CD4-positive, alpha-beta T cell treated with Interleukin-4 for 1 hour (primary cell): ENCODE data around the gene RTL10.

Source experiments
- DNase-seq, 2 donors: peaks; one replicate each; pipeline ENCODE4 v3.0.0-alpha.2; 2020 to 2022

Gene RTL10

GRCh38 chr22:19859861-19860510, 5.3 kb upstream of the RTL10 start:
- no peak for DNase-seq

DNA sequence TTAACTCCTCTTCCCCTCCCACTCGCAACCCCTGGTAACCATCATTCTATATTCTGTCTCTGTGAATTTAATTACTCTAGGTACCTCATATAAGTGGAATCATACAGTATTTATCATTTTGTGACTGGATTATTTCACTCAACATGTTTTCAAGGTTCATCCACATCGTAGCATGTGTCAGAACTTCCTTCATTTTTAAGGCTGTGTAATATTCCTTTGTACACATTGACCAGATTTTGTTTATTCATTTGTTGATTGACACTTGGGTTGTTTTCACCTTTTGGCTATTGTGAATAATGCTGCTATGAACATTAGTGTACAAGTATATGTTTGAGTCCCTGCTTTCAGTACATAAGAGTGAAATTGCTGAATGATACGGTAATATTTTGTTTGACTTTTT, 2.7 kb upstream of the RTL10 start:
- no peak for DNase-seq

DNA sequence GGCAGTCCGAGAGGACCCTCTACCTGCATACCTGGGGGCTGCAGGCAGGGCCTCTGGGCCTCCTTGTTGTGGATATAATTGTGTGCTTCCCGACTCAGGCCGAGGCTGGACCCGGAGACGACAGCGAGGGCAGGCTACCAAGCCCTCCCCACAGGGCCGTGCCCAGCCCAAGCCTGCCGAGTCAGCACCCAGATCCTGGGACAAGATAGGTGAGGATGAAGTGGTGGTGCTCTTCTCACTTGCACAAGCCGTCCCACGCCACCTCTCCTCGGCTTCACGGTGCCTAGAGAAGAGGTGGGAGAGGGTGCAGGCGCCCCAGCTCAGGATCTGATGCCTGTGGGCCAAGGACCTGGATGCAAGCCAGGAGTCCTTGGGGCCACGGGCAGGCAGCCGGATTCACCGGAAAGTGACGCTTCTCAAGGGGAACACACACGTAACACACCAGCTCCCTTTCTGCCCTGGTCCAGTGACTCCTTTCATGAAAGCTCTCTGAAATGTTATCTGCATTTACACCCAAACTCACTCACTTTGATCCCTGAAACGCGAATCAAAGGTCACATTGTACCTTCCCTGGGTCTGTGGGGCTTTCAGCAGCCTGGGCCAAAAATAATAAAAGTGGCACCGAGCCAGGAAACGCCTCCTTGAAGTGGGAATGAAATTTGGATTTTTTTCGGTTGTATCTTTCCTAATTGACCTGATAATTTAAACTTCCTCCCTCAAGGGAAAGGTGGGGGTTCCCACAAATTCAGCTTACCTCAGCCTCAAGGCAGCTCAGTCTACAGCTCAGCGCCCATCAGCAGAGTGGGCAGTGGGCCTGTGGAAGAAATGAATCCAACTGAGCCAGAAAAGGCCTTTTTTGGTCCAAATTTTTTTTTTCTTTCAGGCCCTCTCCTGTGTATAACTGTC, 1.1 kb upstream of the RTL10 start:
- DNase-seq, result peak; percentile 70 to 72

DNA sequence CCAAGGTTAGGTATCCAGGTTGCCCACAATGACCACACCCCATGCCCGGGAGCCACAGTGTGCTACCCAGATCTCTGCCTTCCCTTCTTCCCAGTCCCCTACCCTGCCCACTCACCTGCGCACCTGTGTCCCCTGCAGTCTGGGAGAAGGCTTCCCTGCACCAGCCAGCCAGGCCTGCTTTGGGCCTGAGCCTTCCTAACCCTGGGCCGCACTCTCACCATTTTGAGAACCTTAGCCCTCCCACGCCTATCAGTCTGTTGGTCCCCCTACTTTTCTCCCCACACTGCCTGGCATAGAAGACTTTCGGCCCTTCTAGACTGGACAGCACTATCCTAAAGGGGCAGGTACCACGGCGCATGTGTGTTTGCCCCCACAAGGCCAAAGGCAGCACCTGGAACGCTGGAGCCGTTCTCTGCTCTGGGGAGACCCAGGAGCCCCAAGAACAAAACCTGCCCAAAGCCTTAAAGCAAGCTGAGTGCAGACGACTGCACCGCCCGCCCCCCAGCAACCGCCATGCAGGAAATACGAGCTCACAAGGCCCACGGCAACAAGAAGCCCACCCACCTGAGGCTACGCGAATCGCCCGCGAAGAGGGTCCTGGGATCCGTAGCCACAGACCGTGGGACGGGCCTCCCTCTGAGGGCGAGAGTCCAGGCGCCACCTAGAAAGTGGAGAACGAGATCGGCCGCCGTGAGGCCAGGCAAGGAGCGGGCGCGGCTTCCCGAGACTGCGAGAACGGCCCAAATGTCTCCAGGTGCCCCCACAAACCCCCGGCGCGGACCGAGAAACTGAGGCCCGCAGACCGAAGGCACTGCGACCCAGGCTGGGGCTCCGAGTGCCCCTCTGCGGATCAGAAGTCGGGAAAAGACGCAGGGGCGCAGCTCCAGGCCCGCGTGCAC, 546 bp downstream of the RTL10 start:
- peak in 1 of 2 donors; percentile 16 for DNase-seq

- DNase-seq, result no peak
These were observed 1.4 kb downstream of the RTL10 start for GRCh38 chr22:19853058-19853878.

DNA sequence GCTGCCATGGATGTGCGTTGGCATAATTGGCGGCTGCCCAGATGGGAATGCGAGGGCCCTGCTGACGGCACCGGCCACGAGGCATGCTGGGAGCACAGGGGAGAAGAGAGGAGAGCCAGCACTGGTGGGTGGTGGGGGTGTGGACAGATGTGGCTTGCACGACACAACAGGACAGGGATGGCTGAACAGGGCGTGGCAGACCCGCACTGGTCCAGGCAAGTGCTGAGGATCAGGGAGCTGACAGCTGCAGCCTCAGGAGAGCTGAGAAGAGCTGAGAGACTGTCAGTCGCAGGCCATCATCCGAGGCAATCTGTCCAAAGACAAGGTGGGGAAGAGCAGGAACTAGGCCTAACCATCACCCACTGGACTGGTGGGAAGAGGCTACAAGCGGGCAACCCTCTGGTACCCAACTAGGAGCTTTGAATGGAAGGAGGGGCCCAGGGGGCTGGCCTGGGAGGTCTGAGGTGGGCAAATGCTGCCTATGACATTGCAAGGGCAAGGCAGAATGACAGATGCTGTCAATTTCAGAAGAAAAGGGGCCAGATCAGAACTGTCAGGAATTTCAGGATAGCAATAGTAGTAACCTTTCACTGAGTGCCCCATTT, 2.4 kb downstream of the RTL10 start:
- DNase-seq, result no peak

GRCh38 chr22:19851291-19852176, 3.1 kb downstream of the RTL10 start:
- no peak for DNase-seq

GRCh38 chr22:19850763-19851109, 3.9 kb downstream of the RTL10 start:
- DNase-seq, result no peak

DNA sequence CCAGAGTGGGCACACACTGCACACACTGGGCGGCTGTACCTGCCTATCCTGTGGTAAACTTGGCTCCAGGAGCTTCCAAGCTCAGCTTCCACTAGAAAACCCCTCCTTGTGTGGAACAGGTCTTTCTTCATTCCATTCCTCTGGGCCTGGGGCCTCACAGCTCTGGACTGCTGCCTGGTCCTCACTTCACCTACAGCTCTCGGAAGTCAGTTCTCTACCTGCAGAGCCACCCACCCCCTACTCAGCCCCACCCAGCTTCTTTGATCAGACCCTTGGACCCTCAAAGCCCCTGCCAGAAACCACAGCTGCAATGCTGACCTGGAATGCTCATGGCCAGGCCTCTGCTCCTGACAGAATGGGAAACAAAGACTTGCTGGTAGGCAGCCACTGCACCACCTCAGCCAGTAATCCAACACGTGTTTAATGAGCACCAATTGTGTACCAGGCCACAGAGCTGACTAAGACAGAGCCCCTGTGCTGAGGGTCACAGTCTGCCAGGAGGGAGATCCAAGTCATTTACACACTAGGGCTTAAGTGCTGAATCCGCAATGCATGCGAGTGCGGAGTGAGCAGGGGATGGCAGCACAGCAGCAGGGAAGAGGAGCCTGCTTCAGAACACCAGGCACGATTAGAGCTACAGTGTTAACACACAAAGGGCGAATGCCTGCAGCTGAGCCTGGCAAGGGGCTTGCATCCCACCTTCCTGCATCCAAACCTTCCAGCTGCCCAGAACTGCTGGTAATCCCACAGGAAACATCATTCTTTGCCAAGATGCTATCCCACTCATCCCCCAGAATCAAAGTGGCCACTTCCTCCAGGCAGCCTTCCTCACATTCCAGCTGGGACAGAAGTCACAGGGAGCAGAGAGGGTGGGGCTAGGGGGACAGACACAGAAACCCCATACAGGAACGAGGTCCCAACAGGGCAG, 4.6 kb downstream of the RTL10 start:
- no peak for DNase-seq

DNA sequence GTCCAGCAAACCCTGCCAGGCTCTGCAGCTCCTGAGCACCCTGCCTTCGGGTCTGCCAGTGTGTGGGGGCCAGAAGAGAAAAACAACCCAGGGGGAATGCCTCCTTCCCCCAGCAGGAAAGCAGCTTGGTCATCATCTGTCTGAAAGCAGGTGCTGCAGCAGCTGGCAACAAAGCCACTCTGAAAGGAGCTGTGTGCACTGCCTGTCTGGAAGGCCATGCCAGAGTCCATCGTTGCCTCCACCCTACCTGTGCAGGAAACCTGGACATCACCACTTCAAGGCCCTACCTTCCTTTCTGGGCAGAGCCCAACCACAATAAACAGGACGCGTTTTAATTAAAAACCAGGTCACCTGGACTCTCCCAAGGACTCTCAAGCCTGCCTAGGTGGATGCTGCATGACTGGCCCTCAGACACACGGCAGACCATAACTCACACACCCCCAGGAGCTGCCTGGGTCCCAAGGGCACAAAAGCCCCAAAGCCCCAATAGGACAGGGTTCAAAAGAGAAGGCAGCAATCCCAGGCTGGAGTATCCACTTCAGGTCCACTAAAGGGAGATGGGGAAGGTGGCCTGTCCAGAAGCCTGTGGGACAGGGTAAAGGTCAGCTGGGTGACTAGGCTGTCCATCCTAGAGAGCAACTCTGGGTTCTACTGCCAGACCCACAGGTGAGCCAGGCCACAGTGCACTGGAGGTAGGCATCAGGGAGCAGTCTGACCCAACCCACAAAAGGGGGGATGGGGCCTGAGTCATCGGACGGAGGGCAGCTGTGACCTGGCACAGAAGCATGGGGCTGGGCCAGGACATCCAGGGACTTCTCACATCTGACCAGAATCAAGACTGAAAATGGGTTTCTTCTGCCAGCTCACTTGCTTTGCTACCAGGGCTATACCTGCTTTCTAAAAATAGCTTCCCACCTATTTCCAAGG, 6.1 kb downstream of the RTL10 start:
- no peak for DNase-seq

GRCh38 chr22:19847345-19847632, 7.4 kb downstream of the RTL10 start:
- no peak for DNase-seq

GRCh38 chr22:19846620-19847344, 7.9 kb downstream of the RTL10 start:
- no peak for DNase-seq

DNA sequence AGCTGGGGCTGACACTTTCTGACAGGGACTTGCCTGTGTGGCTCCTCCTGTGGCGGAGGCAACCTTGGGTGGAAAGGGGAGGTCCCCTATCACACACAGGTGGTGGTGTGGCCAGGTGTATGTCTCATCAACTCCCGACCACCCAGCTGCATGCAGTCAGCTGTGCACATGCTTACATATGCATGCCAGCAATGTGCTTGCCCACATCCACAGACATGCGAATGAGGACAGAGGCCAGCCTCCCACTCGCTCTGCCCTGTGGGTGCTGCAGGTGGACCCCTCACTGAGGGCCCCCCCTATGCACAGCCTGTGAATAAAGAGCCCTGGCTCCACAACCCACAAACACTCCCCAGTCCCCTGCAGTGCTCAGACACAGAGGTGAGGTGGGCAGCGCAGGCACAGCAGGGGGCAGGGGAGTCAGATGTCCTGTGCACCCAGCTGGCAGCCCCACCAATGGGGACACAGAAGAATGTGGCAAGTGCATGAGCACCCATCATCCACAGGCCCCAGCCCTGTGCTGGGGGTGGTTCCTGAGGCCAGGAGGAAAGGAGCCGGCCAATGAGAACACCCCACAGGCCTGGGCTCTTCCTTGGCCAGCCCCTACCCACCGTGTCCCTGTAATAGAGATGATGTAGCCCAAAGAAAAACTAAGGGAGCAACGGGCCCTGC, 9.5 kb downstream of the RTL10 start:
- DNase-seq, result no peak

- peak; percentile 8 to 37 for DNase-seq
These were observed 10.2 kb downstream of the RTL10 start for GRCh38 chr22:19844377-19845053.

GRCh38 chr22:19843857-19844376, 10.8 kb downstream of the RTL10 start:
- no peak for DNase-seq

DNA sequence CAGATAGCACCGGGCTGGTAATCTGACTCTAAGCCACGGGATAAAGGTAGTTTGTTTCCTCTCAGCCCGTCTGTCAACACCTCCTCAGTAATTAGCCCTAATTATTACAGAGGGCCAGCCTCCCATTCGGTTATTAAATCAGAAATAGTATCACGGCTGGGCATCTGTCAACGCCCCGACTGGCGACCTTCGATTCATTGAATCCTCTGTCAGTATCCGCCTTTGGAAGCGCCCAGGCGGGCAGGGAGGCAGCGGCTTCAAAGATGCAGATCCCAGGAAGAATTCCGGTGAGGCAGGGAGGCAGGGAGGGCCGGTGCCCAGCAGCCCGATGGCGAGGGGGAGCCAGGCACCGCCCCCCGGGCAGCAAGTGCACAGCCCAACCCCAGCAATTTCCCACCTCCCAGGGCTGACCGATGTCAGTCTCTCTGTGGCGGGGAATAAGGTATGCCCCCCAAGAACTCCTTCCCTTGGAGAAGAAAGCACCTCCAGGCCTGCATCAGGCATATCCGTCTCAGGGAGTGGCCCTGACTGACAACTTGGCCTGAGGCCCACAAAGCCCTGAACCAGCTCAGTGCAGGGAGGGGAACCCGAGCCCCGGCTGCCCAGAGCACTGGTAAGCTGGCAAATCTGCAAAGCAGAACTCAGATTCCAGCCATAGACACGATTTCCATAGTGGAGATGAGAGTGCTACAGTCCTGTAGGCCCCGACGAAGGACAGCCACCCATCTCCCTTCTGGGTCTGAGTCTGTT, 11.4 kb downstream of the RTL10 start:
- DNase-seq, result no peak
